Measurements from ENCODE around the gene TIMP4. TPM values are rescaled to one million over a fixed set of nuclear protein-coding genes. Genes with fewer than 3 reads are reported as not detected.

The TIMP4 gene
- total RNA-seq, 1 donor from 2014 or later = 35.1 TPM

GRCh38 chr3:12131351-12132090 is 27.2 kb downstream of the TIMP4 start:
- intact Hi-C loops (cut with DNase I) = no loop called here
- Histone ChIP-seq H3K9me3 (no peaks in the 10 kb centered on the region), H3K4me3 (no peak overlapping the region), H3K27ac (no peak overlapping the region), H3K27me3 (no peaks in the 10 kb centered on the region), H3K36me3 (no peaks in the 10 kb centered on the region), H3K4me1 (no peaks in the 10 kb centered on the region)
- no peak for DNase-seq (ENCODE audit: extremely low spot score in 2 of 2)
- TF ChIP-seq CTCF (IDR thresholded peaks at IDR 0.05) (no peak), POLR2A (IDR thresholded peaks at IDR 0.05) (no peak), POLR2AphosphoS5 (IDR thresholded peaks at IDR 0.05; ENCODE audit: insufficient read depth in 1 of 2, low read depth in 1 of 2) (no peak)

- intact Hi-C loops (cut with DNase I) = no loop called here
- H3K4me1 ChIP-seq = no peaks in the 10 kb centered on the region
- H3K4me3 ChIP-seq = no peak overlapping the region
- DNase-seq (ENCODE audit: extremely low spot score in 2 of 2) = no peak
- no peaks in the 10 kb centered on the region for H3K9me3 ChIP-seq
- H3K27ac ChIP-seq = no peak overlapping the region
- TF ChIP-seq POLR2AphosphoS5 (IDR thresholded peaks at IDR 0.05; ENCODE audit: insufficient read depth in 1 of 2, low read depth in 1 of 2) (no peak), CTCF (IDR thresholded peaks at IDR 0.05) (no peak), POLR2A (IDR thresholded peaks at IDR 0.05) (no peak)
- no peaks in the 10 kb centered on the region for H3K36me3 ChIP-seq
- no peaks in the 10 kb centered on the region for H3K27me3 ChIP-seq
Observed at GRCh38 chr3:12127391-12127790, 31.3 kb downstream of the TIMP4 start.

- H3K4me3 ChIP-seq = no peak overlapping the region
- H3K9me3 ChIP-seq = no peaks in the 10 kb centered on the region
- TF ChIP-seq CTCF (IDR thresholded peaks at IDR 0.05) (no peak), POLR2A (IDR thresholded peaks at IDR 0.05) (no peak), POLR2AphosphoS5 (IDR thresholded peaks at IDR 0.05; ENCODE audit: insufficient read depth in 1 of 2, low read depth in 1 of 2) (no peak)
- intact Hi-C loops (cut with DNase I) = no loop called here
- no peak for DNase-seq (ENCODE audit: extremely low spot score in 2 of 2)
- no peaks in the 10 kb centered on the region for H3K27me3 ChIP-seq
- no peaks in the 10 kb centered on the region for H3K36me3 ChIP-seq
- no peaks in the 10 kb centered on the region for H3K4me1 ChIP-seq
- H3K27ac ChIP-seq = no peak overlapping the region
Observed at GRCh38 chr3:12125772-12126171, 32.9 kb downstream of the TIMP4 start.

GRCh38 chr3:12121466-12121865 is 37.2 kb downstream of the TIMP4 start:
- no peak for DNase-seq (ENCODE audit: extremely low spot score in 2 of 2)
- Histone ChIP-seq H3K36me3 (no peaks in the 10 kb centered on the region), H3K27ac (no peak overlapping the region), H3K9me3 (no peaks in the 10 kb centered on the region), H3K27me3 (no peaks in the 10 kb centered on the region), H3K4me1 (no peaks in the 10 kb centered on the region), H3K4me3 (no peak overlapping the region)
- intact Hi-C loops (cut with DNase I) = no loop called here
- TF ChIP-seq POLR2A (IDR thresholded peaks at IDR 0.05) = no peak
- TF ChIP-seq POLR2AphosphoS5 (IDR thresholded peaks at IDR 0.05; ENCODE audit: insufficient read depth in 1 of 2, low read depth in 1 of 2) = no peak
- TF ChIP-seq CTCF (IDR thresholded peaks at IDR 0.05) = no peak

- H3K9me3 ChIP-seq = no peaks in the 10 kb centered on the region
- no peak overlapping the region for H3K4me3 ChIP-seq
- H3K27me3 ChIP-seq = no peaks in the 10 kb centered on the region
- intact Hi-C loops (cut with DNase I) = no loop called here
- no peaks in the 10 kb centered on the region for H3K36me3 ChIP-seq
- TF ChIP-seq POLR2A (IDR thresholded peaks at IDR 0.05) (no peak), POLR2AphosphoS5 (IDR thresholded peaks at IDR 0.05; ENCODE audit: insufficient read depth in 1 of 2, low read depth in 1 of 2) (peak in 1 of 2 donors; percentile 52)
- H3K4me1 ChIP-seq = no peaks in the 10 kb centered on the region
- no peak overlapping the region for H3K27ac ChIP-seq
- DNase-seq (ENCODE audit: extremely low spot score in 2 of 2) = no peak
Observed at GRCh38 chr3:12120374-12121140, 38.2 kb downstream of the TIMP4 start.

Measured in vagina (tissue), 2 donors.